ENCODE measurements around the gene SOX6.

Gene SOX6

GRCh38 chr11:15987046-15987445 is 369.3 kb downstream of the SOX6 start:
- H3K4me3 ChIP-seq (replicated peaks in 1 of 2; ENCODE audit: low read depth in 2 of 2, low read length in 2 of 2), result no peak overlapping the region
- TF ChIP-seq, protein P1, sequence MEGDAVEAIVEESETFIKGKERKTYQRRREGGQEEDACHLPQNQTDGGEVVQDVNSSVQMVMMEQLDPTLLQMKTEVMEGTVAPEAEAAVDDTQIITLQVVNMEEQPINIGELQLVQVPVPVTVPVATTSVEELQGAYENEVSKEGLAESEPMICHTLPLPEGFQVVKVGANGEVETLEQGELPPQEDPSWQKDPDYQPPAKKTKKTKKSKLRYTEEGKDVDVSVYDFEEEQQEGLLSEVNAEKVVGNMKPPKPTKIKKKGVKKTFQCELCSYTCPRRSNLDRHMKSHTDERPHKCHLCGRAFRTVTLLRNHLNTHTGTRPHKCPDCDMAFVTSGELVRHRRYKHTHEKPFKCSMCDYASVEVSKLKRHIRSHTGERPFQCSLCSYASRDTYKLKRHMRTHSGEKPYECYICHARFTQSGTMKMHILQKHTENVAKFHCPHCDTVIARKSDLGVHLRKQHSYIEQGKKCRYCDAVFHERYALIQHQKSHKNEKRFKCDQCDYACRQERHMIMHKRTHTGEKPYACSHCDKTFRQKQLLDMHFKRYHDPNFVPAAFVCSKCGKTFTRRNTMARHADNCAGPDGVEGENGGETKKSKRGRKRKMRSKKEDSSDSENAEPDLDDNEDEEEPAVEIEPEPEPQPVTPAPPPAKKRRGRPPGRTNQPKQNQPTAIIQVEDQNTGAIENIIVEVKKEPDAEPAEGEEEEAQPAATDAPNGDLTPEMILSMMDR (IDR thresholded peaks at IDR 0.05; ENCODE audit: low read depth, low read length), result no peak
- DNase-seq (ENCODE audit: low read depth in 2 of 2), result no peak

GRCh38 chr11:15985860-15986139 is 370.5 kb downstream of the SOX6 start:
- TF ChIP-seq, protein P1 (IDR thresholded peaks at IDR 0.05; ENCODE audit: low read depth, low read length), result no peak
- no peak overlapping the region for H3K4me3 ChIP-seq (replicated peaks in 1 of 2; ENCODE audit: low read depth in 2 of 2, low read length in 2 of 2)
- no peak for DNase-seq (ENCODE audit: low read depth in 2 of 2)

DNA sequence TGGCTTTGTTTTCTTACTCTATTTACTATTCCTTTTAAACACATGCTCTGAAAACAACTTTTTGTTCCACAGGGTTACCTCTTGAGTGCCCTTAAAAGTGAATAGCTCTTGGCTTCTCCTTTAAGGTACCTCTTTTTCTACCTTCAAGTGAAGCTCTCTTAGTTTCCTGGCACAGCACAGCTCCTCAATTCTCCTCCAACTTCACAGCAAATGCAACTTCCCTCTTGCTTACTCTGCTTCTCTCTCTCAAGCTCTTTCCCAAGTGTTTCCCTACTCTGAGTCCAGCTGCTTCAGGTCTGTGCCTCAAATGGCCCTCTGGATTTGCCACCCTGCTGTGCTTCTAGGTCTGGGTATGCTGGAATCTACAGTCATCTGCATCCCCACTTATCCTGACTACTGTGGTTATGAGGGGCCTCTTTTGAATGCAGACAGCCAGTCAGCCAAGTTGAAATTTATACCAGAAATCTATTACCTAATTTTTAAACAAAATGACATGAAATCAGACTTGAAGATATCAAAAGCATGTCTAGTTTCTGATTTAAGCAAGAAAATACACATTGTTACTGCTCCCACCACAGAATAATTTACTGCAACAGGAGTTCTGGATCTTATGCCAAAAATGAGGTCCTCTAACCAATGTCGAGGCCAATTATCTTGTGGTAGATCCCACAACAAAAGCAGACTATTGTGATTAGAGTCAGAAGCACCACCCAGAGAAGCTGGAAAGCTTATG is 371.1 kb downstream of the SOX6 start:
- TF ChIP-seq, protein P1 (IDR thresholded peaks at IDR 0.05; ENCODE audit: low read depth, low read length), result no peak
- DNase-seq (ENCODE audit: low read depth in 2 of 2), result no peak
- no peak overlapping the region for H3K4me3 ChIP-seq (replicated peaks in 1 of 2; ENCODE audit: low read depth in 2 of 2, low read length in 2 of 2)

- H3K4me3 ChIP-seq (replicated peaks in 1 of 2; ENCODE audit: low read depth in 2 of 2, low read length in 2 of 2), result no peak overlapping the region
- no peak for DNase-seq (ENCODE audit: low read depth in 2 of 2)
- TF ChIP-seq, protein P1 (IDR thresholded peaks at IDR 0.05; ENCODE audit: low read depth, low read length), result no peak
These were observed 375.1 kb downstream of the SOX6 start for GRCh38 chr11:15981292-15981691.

- H3K4me3 ChIP-seq (replicated peaks in 1 of 2; ENCODE audit: low read depth in 2 of 2, low read length in 2 of 2), result no peak overlapping the region
- TF ChIP-seq, protein P1 (IDR thresholded peaks at IDR 0.05; ENCODE audit: low read depth, low read length), result no peak
- DNase-seq (ENCODE audit: low read depth in 2 of 2), result no peak
These were observed 379.2 kb downstream of the SOX6 start for GRCh38 chr11:15977116-15977515.

DNA sequence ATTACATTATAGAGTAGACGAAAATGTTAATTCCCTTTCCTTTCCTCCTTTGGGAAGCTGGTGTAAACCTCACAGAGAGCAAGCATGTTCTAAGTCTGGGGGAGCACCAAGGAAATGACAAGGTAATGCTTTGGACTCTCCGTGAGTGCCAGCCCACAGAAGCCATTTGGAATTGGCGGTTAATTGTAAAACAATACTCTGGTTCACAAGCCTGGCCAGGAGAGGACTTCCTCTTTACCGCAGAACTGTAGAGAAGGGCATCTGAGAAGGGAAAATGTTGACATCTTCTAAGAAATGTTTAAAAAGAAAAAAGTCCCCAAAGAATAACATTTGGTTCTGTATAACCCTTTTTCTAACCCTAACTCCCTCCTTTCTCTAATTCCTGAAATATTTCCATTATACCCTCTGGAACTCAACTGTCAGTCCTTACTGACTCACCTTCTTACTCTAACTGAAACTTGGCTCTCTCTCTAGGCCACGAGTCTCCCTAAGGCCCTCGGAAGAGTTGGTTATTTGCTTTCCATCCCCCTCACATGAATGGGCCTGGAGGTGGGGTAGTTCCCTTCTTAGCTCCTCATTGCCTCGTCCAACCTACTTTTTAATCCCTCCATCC is 379.8 kb downstream of the SOX6 start:
- peak; percentile 65 to 70 for DNase-seq (ENCODE audit: low read depth in 2 of 2)
- H3K4me3 ChIP-seq (replicated peaks in 1 of 2; ENCODE audit: low read depth in 2 of 2, low read length in 2 of 2), result no peak overlapping the region
- TF ChIP-seq, protein P1 (IDR thresholded peaks at IDR 0.05; ENCODE audit: low read depth, low read length), result no peak

Measured in cardiac fibroblast (primary cell).